ENCODE measurements around the gene KCNQ5. TPM values are rescaled to one million over a fixed set of nuclear protein-coding genes. Genes with fewer than 3 reads are reported as not detected.

The KCNQ5 gene
- total and polyA plus RNA-seq, 2 of the 8 experiments (the other 6 are each of a cell fraction or from before 2014, with no cell fraction given), result 0.83 to 1.2 TPM

- H3K79me1 ChIP-seq (ENCODE audit: low read depth, low read length), result no peaks in the 10 kb centered on the region
- H3K9ac ChIP-seq (replicated peaks in 1 of 4; ENCODE audit: extremely low read depth in 1 of 4, low read depth in 3 of 4, low read length in 3 of 4), result no peak overlapping the region
- FAIRE-seq, result no peak
- no peak overlapping the region for H4K8ac ChIP-seq (ENCODE audit: extremely low read depth, insufficient read depth, low read length)
- no peak for TF ChIP-seq CBX5 (IDR thresholded peaks at IDR 0.05; ENCODE audit: low read depth, low read length)
- TF ChIP-seq BRCA1 (IDR thresholded peaks at IDR 0.05; ENCODE audit: low read depth, low read length), result no peak
- TF ChIP-seq CREB1 (IDR thresholded peaks at IDR 0.05), result no peak
- no peak for TF ChIP-seq ATF3 (IDR thresholded peaks at IDR 0.05; ENCODE audit: insufficient read depth, low read depth, low read length)
- 60% methylated on average over 1 of the region's 1 CpG; no CpG with 5 or more reads in 1 of the 2 experiments for WGBS, 2 experiments (ENCODE audit: extremely low coverage in 1 of 2, insufficient coverage in 1 of 2, insufficient read length in 1 of 2, insufficient replicate concordance in 2 of 2, low coverage in 1 of 2, low lambda C conversion rate in 2 of 2, missing lambda C conversion rate in 1 of 2)
- no peak overlapping the region for H3K23ac ChIP-seq (ENCODE audit: insufficient read length)
- H2AFZ ChIP-seq (ENCODE audit: low read length), result no peak overlapping the region
- H3K4me3 ChIP-seq (ENCODE audit: extremely low read depth in 1 of 4, insufficient read depth in 2 of 4, low read depth in 3 of 4, low read length in 4 of 4), result no peak overlapping the region
- H2AK5ac ChIP-seq (ENCODE audit: low read depth, low read length), result no peak overlapping the region
- H4K91ac ChIP-seq (replicated peaks; ENCODE audit: insufficient read length, low read length), result no peak overlapping the region
- no peak overlapping the region for H2BK5ac ChIP-seq (ENCODE audit: low read depth, low read length)
- H3K56ac ChIP-seq (replicated peaks; ENCODE audit: insufficient read length, low read depth, low read length), result no peak overlapping the region
- H3K18ac ChIP-seq (ENCODE audit: extremely low read depth, low read length), result no peak overlapping the region
- peaks cover 0 to 2% of the 10 kb centered on the region in 2 experiments for H4K20me1 ChIP-seq (replicated peaks in 1 of 2; ENCODE audit: control insufficient read depth in 1 of 2, insufficient read depth in 2 of 2, low read length in 2 of 2)
- H2BK20ac ChIP-seq (ENCODE audit: low read length), result no peak overlapping the region
- H3K4me1 ChIP-seq (replicated peaks in 1 of 4; ENCODE audit: control insufficient read depth in 3 of 4, insufficient read depth in 4 of 4, low read length in 3 of 4), result no peaks in the 10 kb centered on the region; a peak in 2 of 7 replicates
- no peak overlapping the region for H3K4ac ChIP-seq (replicated peaks; ENCODE audit: insufficient read length, low read depth, low read length)
- CTCF ChIA-PET (ENCODE audit: partially characterized antibody), result no interaction called here
- no peak for DNase-seq (ENCODE audit: low read depth in 1 of 2, low spot score in 2 of 2)
- H2BK15ac ChIP-seq (ENCODE audit: low read length), result no peak overlapping the region
- no peak overlapping the region for H3K14ac ChIP-seq (ENCODE audit: insufficient read length)
- no peaks in the 10 kb centered on the region for H3K27me3 ChIP-seq (replicated peaks in 1 of 4; ENCODE audit: control insufficient read depth in 3 of 4, extremely low read depth in 1 of 4, insufficient read depth in 3 of 4, low read length in 3 of 4)
- H3K4me2 ChIP-seq (ENCODE audit: insufficient read depth in 1 of 2, low read depth in 2 of 2, low read length in 2 of 2), result no peak overlapping the region
- H3K36me3 ChIP-seq (ENCODE audit: control insufficient read depth in 2 of 4, insufficient read depth in 4 of 4, low read length in 3 of 4), result no peaks in the 10 kb centered on the region
- no peaks in the 10 kb centered on the region for H3K9me3 ChIP-seq (ENCODE audit: insufficient read depth in 2 of 2, low read depth in 1 of 2, low read length in 1 of 2)
- H3K23me2 ChIP-seq (ENCODE audit: low read depth, low read length), result no peaks in the 10 kb centered on the region
- H2BK120ac ChIP-seq (replicated peaks; ENCODE audit: low read depth, low read length), result no peak overlapping the region
- no peak overlapping the region for H4K5ac ChIP-seq (ENCODE audit: insufficient read length, low read depth, low read length)
- no peaks in the 10 kb centered on the region for H3K79me2 ChIP-seq (ENCODE audit: control insufficient read depth in 1 of 2, insufficient read depth in 2 of 2, low read length in 2 of 2)
- H3K27ac ChIP-seq (ENCODE audit: low read depth, low read length), result no peak overlapping the region
- POLR2A ChIA-PET (ENCODE audit: partially characterized antibody), result no interaction called here
- H2BK12ac ChIP-seq (ENCODE audit: low read depth, low read length), result no peak overlapping the region
Measured at GRCh38 chr6:72748759-72749158, 126.9 kb downstream of the KCNQ5 start.

Data from H1 (cell line).